Measurements from ENCODE around the gene SLC37A1.

The SLC37A1 gene

GRCh38 chr21:42570841-42571387 lies 57.3 kb downstream of the SLC37A1 start:
- H3K27ac ChIP-seq: no peak overlapping the region
- peaks cover 89% of the 10 kb centered on the region for H3K36me3 ChIP-seq
- no peak for TF ChIP-seq CTCF (IDR thresholded peaks at IDR 0.05)
- H3K9me3 ChIP-seq: no peaks in the 10 kb centered on the region
- no peaks in the 10 kb centered on the region for H3K27me3 ChIP-seq
- no peak overlapping the region for H3K4me3 ChIP-seq (ENCODE audit: low read depth in 1 of 2, low read length in 1 of 2)
- no peaks in the 10 kb centered on the region for H3K4me1 ChIP-seq (ENCODE audit: control insufficient read depth in 1 of 2, insufficient read depth in 1 of 2, low read depth in 1 of 2, low read length in 1 of 2)

- no peak for TF ChIP-seq CTCF (IDR thresholded peaks at IDR 0.05)
- Histone ChIP-seq H3K4me3 (ENCODE audit: low read depth in 1 of 2, low read length in 1 of 2) (no peak overlapping the region), H3K36me3 (peaks cover 84% of the 10 kb centered on the region), H3K9me3 (no peaks in the 10 kb centered on the region), H3K27me3 (no peaks in the 10 kb centered on the region), H3K4me1 (ENCODE audit: control insufficient read depth in 1 of 2, insufficient read depth in 1 of 2, low read depth in 1 of 2, low read length in 1 of 2) (no peaks in the 10 kb centered on the region), H3K27ac (no peak overlapping the region)
These were observed 57.9 kb downstream of the SLC37A1 start for GRCh38 chr21:42571391-42572150.

- Histone ChIP-seq H3K4me3 (ENCODE audit: low read depth in 1 of 2, low read length in 1 of 2) (no peak overlapping the region), H3K36me3 (peaks cover 72% of the 10 kb centered on the region), H3K27ac (no peak overlapping the region), H3K4me1 (ENCODE audit: control insufficient read depth in 1 of 2, insufficient read depth in 1 of 2, low read depth in 1 of 2, low read length in 1 of 2) (no peaks in the 10 kb centered on the region), H3K27me3 (no peaks in the 10 kb centered on the region), H3K9me3 (no peaks in the 10 kb centered on the region)
- no peak for TF ChIP-seq CTCF (IDR thresholded peaks at IDR 0.05)
These were observed 59.3 kb downstream of the SLC37A1 start for GRCh38 chr21:42572906-42573495.

GRCh38 chr21:42574234-42575027 lies 60.8 kb downstream of the SLC37A1 start:
- no peak overlapping the region for H3K27ac ChIP-seq
- H3K27me3 ChIP-seq: no peaks in the 10 kb centered on the region
- peaks cover 66% of the 10 kb centered on the region for H3K36me3 ChIP-seq
- no peaks in the 10 kb centered on the region for H3K4me1 ChIP-seq (ENCODE audit: control insufficient read depth in 1 of 2, insufficient read depth in 1 of 2, low read depth in 1 of 2, low read length in 1 of 2)
- H3K9me3 ChIP-seq: no peaks in the 10 kb centered on the region
- no peak for TF ChIP-seq CTCF (IDR thresholded peaks at IDR 0.05)
- no peak overlapping the region for H3K4me3 ChIP-seq (ENCODE audit: low read depth in 1 of 2, low read length in 1 of 2)

- no peak overlapping the region for H3K27ac ChIP-seq
- no peaks in the 10 kb centered on the region for H3K27me3 ChIP-seq
- no peak overlapping the region for H3K4me3 ChIP-seq (ENCODE audit: low read depth in 1 of 2, low read length in 1 of 2)
- no peaks in the 10 kb centered on the region for H3K4me1 ChIP-seq (ENCODE audit: control insufficient read depth in 1 of 2, insufficient read depth in 1 of 2, low read depth in 1 of 2, low read length in 1 of 2)
- no peak for TF ChIP-seq CTCF (IDR thresholded peaks at IDR 0.05)
- peaks cover 61% of the 10 kb centered on the region for H3K36me3 ChIP-seq
- H3K9me3 ChIP-seq: no peaks in the 10 kb centered on the region
These were observed 61.5 kb downstream of the SLC37A1 start for GRCh38 chr21:42575111-42575510.
